ENCODE data around the gene NR4A1.

The NR4A1 gene

DNA sequence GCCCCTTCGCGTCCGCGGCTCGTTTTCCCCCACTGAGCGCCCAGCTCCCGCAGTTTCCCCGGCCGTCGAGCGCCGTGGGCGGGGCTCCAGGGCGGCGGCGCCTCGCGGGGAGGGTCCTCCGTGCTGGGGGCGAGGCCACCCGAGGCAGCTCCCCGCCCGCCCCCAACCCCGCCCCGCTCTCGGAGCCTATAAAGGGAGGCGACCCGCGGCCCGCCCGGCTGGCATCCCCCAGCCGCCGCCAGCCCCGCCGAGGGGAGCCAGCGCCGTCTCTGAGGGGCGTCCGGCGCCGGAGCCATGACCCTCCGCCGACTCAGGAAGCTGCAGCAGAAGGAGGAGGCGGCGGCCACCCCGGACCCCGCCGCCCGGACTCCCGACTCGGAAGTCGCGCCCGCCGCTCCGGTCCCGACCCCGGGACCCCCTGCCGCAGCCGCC is 44.5 kb upstream of the NR4A1 start, which contains the start of gene TAMALIN:
Gene TAMALIN, plus strand, starts transcription at position 221 of the 432 bp plus-strand sequence. Its CDS starts 74 bp downstream, at position 295.
- no peak for FAIRE-seq

DNA sequence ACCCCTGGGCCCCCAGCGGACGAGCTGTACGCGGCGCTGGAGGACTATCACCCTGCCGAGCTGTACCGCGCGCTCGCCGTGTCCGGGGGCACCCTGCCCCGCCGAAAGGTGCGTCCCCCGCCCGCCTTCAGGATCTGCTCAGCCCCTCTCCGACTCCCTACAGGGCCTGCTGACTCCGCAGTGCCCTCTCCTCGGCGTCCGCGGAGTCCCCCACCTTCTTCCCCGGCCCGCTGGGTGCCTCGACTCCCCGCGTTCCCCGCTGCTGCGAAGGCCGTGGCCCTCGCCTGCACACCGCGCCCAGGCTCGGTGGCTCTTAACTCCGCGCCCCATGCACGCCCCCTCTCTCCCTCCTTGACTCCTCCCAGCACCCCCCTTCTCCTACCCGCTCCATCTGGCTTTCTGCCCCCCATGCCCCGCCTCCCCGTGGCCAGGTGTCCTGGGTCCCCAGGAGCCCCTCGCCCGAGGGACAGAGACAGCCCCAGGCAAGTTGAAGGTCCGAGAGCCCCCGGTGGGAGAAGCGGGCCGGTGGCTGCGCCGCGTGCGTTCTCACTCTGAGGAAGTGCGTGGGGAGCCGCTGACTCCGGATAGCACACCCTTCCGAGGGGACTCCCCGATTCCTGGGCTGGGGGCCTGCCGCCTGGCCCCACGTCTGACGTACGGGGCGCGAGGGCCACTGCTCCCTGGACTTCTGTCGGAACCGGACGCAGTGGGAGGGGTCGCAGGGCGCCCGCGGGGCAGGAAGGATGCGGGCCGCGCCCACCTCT is 43.9 kb upstream of the NR4A1 start:
- TF ChIP-seq, protein P1, sequence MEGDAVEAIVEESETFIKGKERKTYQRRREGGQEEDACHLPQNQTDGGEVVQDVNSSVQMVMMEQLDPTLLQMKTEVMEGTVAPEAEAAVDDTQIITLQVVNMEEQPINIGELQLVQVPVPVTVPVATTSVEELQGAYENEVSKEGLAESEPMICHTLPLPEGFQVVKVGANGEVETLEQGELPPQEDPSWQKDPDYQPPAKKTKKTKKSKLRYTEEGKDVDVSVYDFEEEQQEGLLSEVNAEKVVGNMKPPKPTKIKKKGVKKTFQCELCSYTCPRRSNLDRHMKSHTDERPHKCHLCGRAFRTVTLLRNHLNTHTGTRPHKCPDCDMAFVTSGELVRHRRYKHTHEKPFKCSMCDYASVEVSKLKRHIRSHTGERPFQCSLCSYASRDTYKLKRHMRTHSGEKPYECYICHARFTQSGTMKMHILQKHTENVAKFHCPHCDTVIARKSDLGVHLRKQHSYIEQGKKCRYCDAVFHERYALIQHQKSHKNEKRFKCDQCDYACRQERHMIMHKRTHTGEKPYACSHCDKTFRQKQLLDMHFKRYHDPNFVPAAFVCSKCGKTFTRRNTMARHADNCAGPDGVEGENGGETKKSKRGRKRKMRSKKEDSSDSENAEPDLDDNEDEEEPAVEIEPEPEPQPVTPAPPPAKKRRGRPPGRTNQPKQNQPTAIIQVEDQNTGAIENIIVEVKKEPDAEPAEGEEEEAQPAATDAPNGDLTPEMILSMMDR (IDR thresholded peaks at IDR 0.05; ENCODE audit: insufficient read depth, missing control alignments) = no peak
- FAIRE-seq (no peak), DNase-seq (ENCODE audit: insufficient read length, low spot score) (no peak)

More for the DNA sequence above, 44.5 kb upstream of the NR4A1 start, which contains the start of gene TAMALIN:
- DNase-seq (ENCODE audit: insufficient read length, low spot score) = peak; percentile 90
- TF ChIP-seq, protein P1 (IDR thresholded peaks at IDR 0.05; ENCODE audit: insufficient read depth, missing control alignments) = no peak

DNA sequence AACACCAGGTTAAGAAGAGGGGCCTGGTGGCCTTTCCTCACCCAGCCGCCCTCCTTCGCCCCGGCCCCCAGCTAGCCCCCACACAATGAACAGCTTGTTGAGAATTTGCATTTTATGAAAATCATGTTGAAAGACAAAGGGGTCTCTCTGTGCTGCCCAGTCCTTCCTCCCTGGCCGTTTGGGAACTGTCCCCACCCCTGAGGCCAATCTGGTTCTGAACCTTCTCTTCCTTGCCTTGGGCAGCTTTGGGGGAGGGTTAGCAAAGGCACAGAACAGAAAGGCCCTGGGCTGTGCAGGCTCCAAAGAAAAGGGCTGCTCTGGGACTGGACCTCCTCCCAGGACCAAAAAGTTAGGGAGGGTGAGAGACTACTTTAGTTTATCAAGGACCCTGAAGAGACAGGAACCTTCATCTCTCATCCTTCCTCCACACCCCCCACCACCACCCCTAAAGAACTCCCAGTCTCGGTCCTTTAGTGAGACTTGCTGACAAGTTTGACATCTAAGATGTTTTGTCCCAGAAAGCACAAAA is 43.2 kb upstream of the NR4A1 start:
- FAIRE-seq (no peak), DNase-seq (ENCODE audit: insufficient read length, low spot score) (no peak)
- TF ChIP-seq, protein P1 (IDR thresholded peaks at IDR 0.05; ENCODE audit: insufficient read depth, missing control alignments) = no peak

DNA sequence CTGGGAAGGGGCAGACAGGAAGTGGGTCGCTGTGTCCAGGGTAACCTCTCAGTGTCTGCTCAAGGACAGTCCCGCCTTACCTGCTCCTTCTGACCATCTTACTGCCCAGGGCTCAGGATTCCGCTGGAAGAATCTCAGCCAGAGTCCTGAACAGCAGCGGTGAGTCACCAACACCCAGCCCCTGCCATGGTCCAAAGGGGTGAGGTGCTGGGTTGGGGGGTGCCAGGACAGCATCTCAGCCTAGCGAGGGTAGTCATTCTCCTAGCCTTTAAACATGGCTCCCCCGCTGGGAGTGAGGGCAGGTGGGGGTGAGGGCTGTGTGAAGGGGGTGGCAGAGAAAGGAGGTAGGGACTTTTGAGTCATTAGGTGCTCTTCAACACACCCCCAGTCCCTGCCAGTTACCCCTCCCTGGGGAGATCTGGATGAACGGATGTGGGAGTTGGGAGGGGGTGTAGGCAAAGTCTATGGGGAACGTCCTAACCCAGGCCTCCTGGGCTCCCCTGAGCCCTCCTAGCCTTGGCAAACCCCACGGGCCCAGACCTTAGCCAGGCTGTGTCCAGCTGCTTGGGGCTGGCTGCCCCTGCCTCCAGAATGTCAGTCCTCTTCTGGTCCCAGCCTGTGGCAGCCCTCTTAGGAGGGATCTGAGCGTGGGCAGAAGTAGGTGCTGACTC is 42.0 kb upstream of the NR4A1 start:
- no peak for FAIRE-seq
- no peak for DNase-seq (ENCODE audit: insufficient read length, low spot score)
- TF ChIP-seq, protein P1 (IDR thresholded peaks at IDR 0.05; ENCODE audit: insufficient read depth, missing control alignments) = no peak

DNA sequence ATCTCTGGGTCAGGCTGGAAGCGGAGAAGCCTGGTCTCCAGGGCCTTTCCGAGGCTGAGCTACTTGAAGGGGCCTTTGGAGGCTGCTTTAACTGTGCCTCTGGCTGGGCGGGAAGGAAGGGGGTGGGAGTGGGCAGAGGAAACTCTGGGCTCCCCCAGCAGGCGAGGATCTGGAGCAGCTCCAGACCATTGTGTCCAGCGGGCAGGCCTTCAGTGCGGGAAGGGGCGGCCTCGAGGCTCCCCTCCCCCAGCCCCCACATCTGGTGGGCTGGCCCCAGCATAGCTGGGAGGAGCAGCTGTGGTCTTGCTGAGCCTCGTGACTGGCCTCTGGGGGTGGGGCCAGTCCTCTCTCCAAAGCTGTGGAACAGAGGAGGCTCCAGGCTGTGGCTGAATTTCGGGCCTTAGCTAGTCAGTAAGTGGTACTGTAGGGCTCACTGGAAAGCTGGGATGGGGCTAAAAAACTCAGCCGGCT is 41.1 kb upstream of the NR4A1 start:
- FAIRE-seq (no peak), DNase-seq (ENCODE audit: insufficient read length, low spot score) (no peak)
- TF ChIP-seq, protein P1 (IDR thresholded peaks at IDR 0.05; ENCODE audit: insufficient read depth, missing control alignments) = no peak

DNA sequence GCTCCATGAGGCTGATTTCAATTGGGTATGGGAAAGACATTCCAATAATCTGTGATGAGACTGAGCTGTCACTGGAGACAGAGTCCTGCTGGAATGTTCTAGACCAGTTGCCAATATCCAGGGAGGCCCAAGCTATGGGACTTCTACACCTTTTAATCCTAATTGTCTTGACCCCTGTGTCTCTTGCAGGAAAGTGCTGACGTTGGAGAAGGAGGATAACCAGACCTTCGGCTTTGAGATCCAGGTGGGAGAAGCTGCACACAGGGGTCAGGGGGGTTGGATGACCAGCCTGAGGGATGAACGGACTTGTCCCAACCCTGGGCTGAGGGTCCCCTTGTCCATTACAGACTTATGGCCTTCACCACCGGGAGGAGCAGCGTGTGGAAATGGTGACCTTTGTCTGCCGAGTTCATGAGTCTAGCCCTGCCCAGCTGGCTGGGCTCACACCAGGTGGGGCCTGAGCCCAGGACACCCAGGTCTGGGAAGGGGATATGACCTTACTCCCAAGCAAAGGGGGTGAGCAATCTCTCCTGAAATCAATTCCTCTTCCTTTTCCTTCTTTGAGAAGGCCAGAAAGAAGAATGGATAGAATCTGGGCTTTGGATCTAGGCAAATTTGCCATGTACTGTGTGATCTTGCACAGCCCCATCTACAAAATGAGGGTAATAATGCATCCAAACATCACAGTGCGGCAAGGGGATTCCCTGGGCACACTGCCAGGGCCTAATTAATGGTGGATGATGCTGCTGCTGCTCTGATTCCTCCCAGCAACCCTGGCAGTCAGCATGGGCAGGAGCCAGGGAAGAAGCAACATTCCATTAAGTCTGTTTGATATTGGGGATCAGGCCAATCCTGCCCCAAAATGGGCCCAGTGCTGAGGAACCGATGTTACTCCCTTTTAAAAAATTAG is 40.3 kb upstream of the NR4A1 start:
- no peak for FAIRE-seq

More for the DNA sequence above, 40.3 kb upstream of the NR4A1 start:
- no peak for DNase-seq (ENCODE audit: insufficient read length, low spot score)
- TF ChIP-seq, protein P1 (IDR thresholded peaks at IDR 0.05; ENCODE audit: insufficient read depth, missing control alignments) = no peak

Measured in D721Med (cell line).